Heart left ventricle (tissue), 16 donors: Measurements from ENCODE around the gene CACNA1C. TPM values are rescaled to one million over a fixed set of nuclear protein-coding genes. Genes with fewer than 3 reads are reported as not detected.
A peak's percentile ranks its signal among the peaks of the same experiment; 100 is the strongest.

Experiments used
- ATAC-seq, 4 donors: fragments of 200-7000 bp; cut with Tn5 transposase; one replicate each; pipeline ENCODE4 v1.9.1; 2020 to 2022; ENCODE audit warnings: moderate library complexity in 4 of 4, mild to moderate bottlenecking in 3 of 4, moderate number of reproducible peaks in 1 of 4
- DNase-seq, 5 donors: peaks; one replicate each; pipeline ENCODE4 v3.0.0-alpha.2; 2020
- H3K27ac ChIP-seq, 12 donors: fragments of 200-600 bp; sonication (generic) in 4 of 12; one replicate each; pipeline versions ENCODE4 v1.5.0 to v1.8.0; 2016 to 2022; ENCODE audit warnings: mild to moderate bottlenecking in 2 of 12
- H3K27me3 ChIP-seq, 9 donors: fragments of 200-600 bp; sonication (generic) in 2 of 9; one replicate each; pipeline versions ENCODE4 v1.5.1 to v1.8.0; 2016 to 2022; ENCODE audit warnings: mild to moderate bottlenecking in 3 of 9
- H3K36me3 ChIP-seq, 9 donors: fragments of 200-600 bp; sonication (generic) in 2 of 9; one replicate each; pipeline versions ENCODE4 v1.5.0 to v1.8.0; 2018 to 2022; ENCODE audit warnings: mild to moderate bottlenecking in 2 of 9
- H3K4me1 ChIP-seq, 12 donors: fragments of 200-600 bp; sonication (generic) in 4 of 12; one replicate each; pipeline versions ENCODE4 v1.5.0 to v1.8.0; 2016 to 2022; ENCODE audit warnings: mild to moderate bottlenecking in 3 of 12
- H3K4me3 ChIP-seq, 12 donors: fragments of 200-600 bp; sonication (generic) in 4 of 12; one replicate each; pipeline versions ENCODE4 v1.5.0 to v1.8.0; 2017 to 2022; ENCODE audit warnings: mild to moderate bottlenecking in 9 of 12, moderate library complexity in 4 of 12
- H3K9me3 ChIP-seq, 12 donors: fragments of 200-600 bp; sonication (generic) in 4 of 12; one replicate each; pipeline versions ENCODE4 v1.5.0 to v1.8.0; 2016 to 2022; ENCODE audit warnings: mild to moderate bottlenecking in 1 of 12
- CTCF ChIP-seq, 12 donors: fragments of 200-600 bp; sonication (generic) in 4 of 12; IDR thresholded peaks; one replicate each; pipeline versions ENCODE4 v1.5.0 to v1.8.0; 2018 to 2022; ENCODE audit warnings: antibody characterized with exemption in 12 of 12, mild to moderate bottlenecking in 5 of 12
- POLR2A ChIP-seq, 2 donors: fragments of 450-650 bp; IDR thresholded peaks; one replicate each; pipeline ENCODE4 v1.6.1; 2017; ENCODE audit warnings: antibody characterized with exemption in 2 of 2, mild to moderate bottlenecking in 2 of 2, moderate library complexity in 2 of 2
- WGBS, 4 donors: extraction: QIAGEN DNeasy Blood & Tissue Kit in 2 of 4; methylation state at CpG; one replicate each; pipeline versions ENCODE4 v1.1.5 to v1.1.7; 2013 to 2018; 5-methylcytosine and 5-hydroxymethylcytosine counted together
- intact Hi-C, 10 donors: fragments of 100-400 bp; cut with DNase I; formaldehyde crosslinking; loops; one replicate each; pipeline versions ENCODE4 v1.11.1 to v1.14.2; 2022
- polyA plus RNA-seq, 2 donors: library from polyadenylated mRNA; stranded (reverse); fragments of 200-250 nt; gene quantifications; one replicate each; pipeline ENCODE4 v1.2.3, GENCODE V29; 2013
- total RNA-seq, 9 donors: library from RNA; depleted of rRNA in 2 of 9; stranded (reverse); fragments of >200 nt in 2 of 9; fragmentation: NEBNext Ultra II Directional in 3 of 9; extraction: Animal tissue kit (Norgen Biotek cat#: 25700) in 3 of 9; gene quantifications; one replicate each; pipeline versions ENCODE4 v1.1.0 to v1.2.4, GENCODE V29; 2016 to 2023
- donor health status: ischemic (EF 13 %, LVEDD 7.1; RV severe dilation, severe dysfunction).
- donor health status: healthy with polysubstance abuse.
- donor health status: DM: no; HTN: yes; CAD: no.
- donor health status: DM: no; HTN: no; CAD: no.
- donor health status: ischemic (EF 25% LVEDD 6.9; RV normal size, moderate dysfunction).
- donor health status: ischemic (EF 25% LVEDD 5.7; RV mildly dilated, moderate dysfunction).
- donor health status: healthy.
- donor health status: DM: yes; HTN: yes; CAD: no.
- donor health status: ischemic (EF 35%, LVEDD 5.7; RV mildly dilated, moderate dysfunction).
- donor health status: nonischemic (EF 11% LVEDD 7.7; RV severe dilation, severe dysfunction).
- donor health status: DM: yes; HTN: yes; CAD: no.
- donor health status: PGD.
- donor health status: ischemic (EF 29% LVEDD 5.4; RV normal size, mild dysfunction).
- donor health status: nonischemic (EF 23%, LVEDD 6.1; RV moderate dilation, normal function).

CACNA1C gene
- total and polyA plus RNA-seq, 11 donors, result 41.9 to 196 (median 164) TPM

- no peak for DNase-seq
- no peaks in the 10 kb centered on the region for H3K36me3 ChIP-seq
- H3K4me1 ChIP-seq, result peaks cover 3 to 80% (median 47%) of the 10 kb centered on the region in 12 donors
- intact Hi-C loops, result no loop called here
- no peak overlapping the region for H3K4me3 ChIP-seq
- no peaks in the 10 kb centered on the region for H3K9me3 ChIP-seq
- peak overlapping the region in 11 of 12 donors; percentile 8 to 81 (median 52) for H3K27ac ChIP-seq
- 58 to 72% (median 62%) methylated on average over 11 of the region's 11 CpGs for WGBS, 4 donors
- ATAC-seq, result peak in 3 of 4 donors; percentile 7 to 23 (median 11)
- H3K27me3 ChIP-seq, result no peaks in the 10 kb centered on the region
- TF ChIP-seq CTCF (IDR thresholded peaks at IDR 0.05) (no peak), POLR2A (IDR thresholded peaks at IDR 0.05) (no peak)
Measured at GRCh38 chr12:2348482-2348852, 295.7 kb downstream of the CACNA1C start.

GRCh38 chr12:2351161-2351560, 298.4 kb downstream of the CACNA1C start:
- H3K27ac ChIP-seq, result no peak overlapping the region
- intact Hi-C loops, result no loop called here
- 85 to 96% (median 94%) methylated on average over 7 to 8 of the region's 8 CpGs for WGBS, 4 donors
- DNase-seq (no peak), ATAC-seq (no peak)
- TF ChIP-seq POLR2A (IDR thresholded peaks at IDR 0.05) (no peak), CTCF (IDR thresholded peaks at IDR 0.05) (no peak)
- H3K4me3 ChIP-seq, result no peak overlapping the region
- no peaks in the 10 kb centered on the region for H3K9me3 ChIP-seq
- H3K27me3 ChIP-seq, result no peaks in the 10 kb centered on the region
- no peaks in the 10 kb centered on the region for H3K36me3 ChIP-seq
- H3K4me1 ChIP-seq, result peaks cover 5 to 77% (median 49%) of the 10 kb centered on the region in 12 donors

- ATAC-seq, result no peak
- H3K4me1 ChIP-seq, result peaks cover 5 to 78% (median 43%) of the 10 kb centered on the region in 12 donors
Measured at GRCh38 chr12:2352203-2352602, 299.4 kb downstream of the CACNA1C start.

GRCh38 chr12:2353281-2353680, 300.5 kb downstream of the CACNA1C start:
- ATAC-seq (no peak), DNase-seq (no peak)
- no peaks in the 10 kb centered on the region for H3K36me3 ChIP-seq
- no peaks in the 10 kb centered on the region for H3K9me3 ChIP-seq
- no peak for TF ChIP-seq POLR2A (IDR thresholded peaks at IDR 0.05)
- TF ChIP-seq CTCF (IDR thresholded peaks at IDR 0.05), result no peak
- H3K27ac ChIP-seq, result peak overlapping the region in 4 of 12 donors; percentile 15 to 60 (median 38)
- H3K27me3 ChIP-seq, result no peaks in the 10 kb centered on the region
- intact Hi-C loops, result no loop called here
- H3K4me3 ChIP-seq, result no peak overlapping the region
- WGBS, 4 donors, result 93 to 94% (median 93%) methylated on average over 9 of the region's 9 CpGs
- peaks cover 3 to 78% (median 37%) of the 10 kb centered on the region in 12 donors for H3K4me1 ChIP-seq

More at GRCh38 chr12:2352203-2352602, 299.4 kb downstream of the CACNA1C start:
- Histone ChIP-seq H3K9me3 (no peaks in the 10 kb centered on the region), H3K36me3 (no peaks in the 10 kb centered on the region), H3K27ac (no peak overlapping the region), H3K27me3 (no peaks in the 10 kb centered on the region), H3K4me3 (no peak overlapping the region)
- WGBS, 4 donors, result 89 to 95% (median 92%) methylated on average over 6 of the region's 6 CpGs
- no peak for DNase-seq
- intact Hi-C loops, result loop anchor here in 1 of 10 donors (1.0 kb wide), 1 partner anchor 19 kb away; no protein-coding TSS in a partner anchor
- TF ChIP-seq POLR2A (IDR thresholded peaks at IDR 0.05) (no peak), CTCF (IDR thresholded peaks at IDR 0.05) (no peak)
